Measurements from ENCODE around the gene SRP9.

- TF ChIP-seq POLR2AphosphoS5 (IDR thresholded peaks at IDR 0.05) (no peak), CTCF (IDR thresholded peaks at IDR 0.05) (no peak), EP300 (IDR thresholded peaks at IDR 0.05) (no peak)
Measured at GRCh38 chr1:225770561-225771248, 6.9 kb upstream of the SRP9 start.
